Activated CD8-positive, alpha-beta memory T cell treated with anti-CD3 and anti-CD28 coated beads for 36 hours (primary cell): Measurements from ENCODE around the gene GABRQ. TPM values are rescaled to one million over a fixed set of nuclear protein-coding genes. Genes with fewer than 3 reads are reported as not detected.
"Not testable (repeated sequence)": the region's sequence is repeated elsewhere in the genome, so short reads cannot be mapped to it uniquely, and the experiment has no call there.

Experiments used
- CTCF ChIA-PET: fragments of 350-600 bp; sonication (Branson Sonifier 250); formaldehyde crosslinking; loops from one replicate; lab custom pipeline; 2021; ENCODE audit warnings: antibody characterized with exemption; lab: Charles Lee
- POLR2A ChIA-PET: fragments of 350-600 bp; sonication (Branson Sonifier 250); formaldehyde crosslinking; loops from one replicate; lab custom pipeline; 2021; ENCODE audit warnings: antibody characterized with exemption; lab: Charles Lee
- total RNA-seq, 2 experiments: library from RNA; stranded (reverse); gene quantifications; one replicate each; pipeline ENCODE4 v1.2.3, GENCODE V29; 2021

The GABRQ gene
- total RNA-seq, 2 experiments from 2014 or later: not detected

DNA sequence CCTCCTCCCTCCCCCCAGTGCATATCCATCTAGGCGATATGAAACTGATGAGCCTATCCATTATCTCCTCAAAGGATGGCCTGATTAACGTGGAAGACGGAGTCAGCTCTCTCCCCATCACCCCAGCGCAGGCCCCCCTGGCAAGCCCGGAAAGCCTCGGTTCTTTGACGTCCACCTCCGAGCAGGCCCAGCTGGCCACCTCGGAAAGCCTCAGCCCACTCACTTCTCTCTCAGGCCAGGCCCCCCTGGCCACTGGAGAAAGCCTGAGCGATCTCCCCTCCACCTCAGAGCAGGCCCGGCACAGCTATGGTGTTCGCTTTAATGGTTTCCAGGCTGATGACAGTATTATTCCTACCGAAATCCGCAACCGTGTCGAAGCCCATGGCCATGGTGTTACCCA, 14.8 kb downstream of the GABRQ start:
- POLR2A ChIA-PET: no interaction called here
- CTCF ChIA-PET: no interaction called here

DNA sequence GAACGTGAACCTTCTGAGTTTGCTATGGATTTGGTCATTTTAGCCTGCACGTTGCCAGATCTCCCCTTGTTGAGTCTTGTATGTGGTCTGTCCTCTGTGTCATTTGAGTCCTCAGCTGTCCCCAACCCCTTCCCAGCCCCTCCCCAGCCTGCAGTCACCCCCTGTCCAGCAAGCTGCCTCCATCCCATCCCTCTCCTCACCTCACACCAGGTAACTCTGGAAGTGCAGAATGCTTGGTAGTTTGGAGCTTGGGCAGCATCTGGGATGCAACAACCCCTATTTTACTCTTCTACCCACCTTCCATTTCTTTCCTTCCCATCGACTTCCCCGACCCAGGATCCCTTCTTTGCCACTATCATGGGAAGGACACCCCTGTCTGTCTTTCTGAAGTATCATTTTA, 18.4 kb downstream of the GABRQ start:
- CTCF ChIA-PET: no interaction called here
- POLR2A ChIA-PET: no interaction called here

DNA sequence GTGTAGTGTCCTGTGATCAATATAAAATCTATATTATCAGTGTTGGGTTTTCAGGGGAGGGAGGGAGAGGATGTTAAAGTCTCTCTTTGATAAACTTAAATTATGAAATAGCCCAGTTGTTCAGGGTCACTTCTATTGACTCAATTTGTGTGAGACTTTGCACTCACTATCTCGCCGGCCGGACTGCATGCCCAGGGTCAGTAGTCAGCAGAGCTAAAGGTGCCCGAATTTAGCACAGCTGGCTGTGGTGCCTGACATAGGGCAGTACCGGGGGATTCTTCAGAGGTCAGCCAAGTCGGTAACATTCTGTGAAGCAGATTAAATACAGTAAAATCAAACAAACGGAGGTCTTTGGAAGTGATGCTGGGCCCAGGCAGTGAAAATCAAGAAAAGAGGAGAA, 19.2 kb downstream of the GABRQ start:
- CTCF ChIA-PET: interaction anchor here (1.4 kb wide), 1 partner anchor 55 kb away, joined by 3 read pairs; no protein-coding TSS in a partner anchor
- POLR2A ChIA-PET: no interaction called here

DNA sequence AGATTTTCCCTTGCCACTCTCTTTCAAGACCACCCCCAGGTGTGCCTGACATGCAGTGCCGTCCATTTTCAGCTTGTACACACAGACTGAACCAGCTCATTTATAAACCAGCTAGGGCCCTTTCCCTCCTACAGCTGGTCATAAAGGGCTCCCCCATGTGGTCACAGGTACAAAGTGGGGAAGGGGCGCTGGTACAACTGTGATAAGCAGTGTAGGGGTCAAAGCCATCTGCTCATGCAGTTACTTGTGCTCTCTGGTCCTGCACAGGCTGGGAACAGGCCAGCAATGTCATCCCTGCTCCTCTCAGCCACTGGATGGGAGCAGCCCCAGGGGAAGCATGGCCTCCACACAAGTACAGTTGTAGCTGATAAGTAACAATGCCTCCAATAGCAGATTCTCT, 20.6 kb downstream of the GABRQ start:
- ChIA-PET POLR2A (no interaction called here), CTCF (interaction anchor here (1.4 kb wide), 1 partner anchor 56 kb away, joined by 3 read pairs; no protein-coding TSS in a partner anchor)

DNA sequence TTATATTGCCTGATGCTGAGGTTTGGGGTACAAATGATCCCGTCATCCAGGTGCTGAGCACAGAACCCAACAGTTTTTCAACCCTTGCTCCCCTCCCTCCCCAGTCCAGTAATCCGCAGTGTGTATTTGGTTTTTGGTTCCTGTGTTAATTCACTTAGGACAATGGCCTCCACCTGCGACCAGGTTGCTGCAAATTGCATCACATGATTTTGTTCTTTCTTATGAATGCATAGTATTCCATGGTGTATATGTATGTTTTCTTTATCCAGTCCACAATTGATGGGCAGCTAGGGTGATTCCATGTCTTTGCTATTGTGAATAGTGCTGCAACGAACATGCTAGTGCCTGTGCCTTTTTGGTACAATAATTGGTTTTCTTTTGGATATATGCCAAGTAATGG, 25.4 kb downstream of the GABRQ start:
- CTCF ChIA-PET: no interaction called here
- POLR2A ChIA-PET: no interaction called here

DNA sequence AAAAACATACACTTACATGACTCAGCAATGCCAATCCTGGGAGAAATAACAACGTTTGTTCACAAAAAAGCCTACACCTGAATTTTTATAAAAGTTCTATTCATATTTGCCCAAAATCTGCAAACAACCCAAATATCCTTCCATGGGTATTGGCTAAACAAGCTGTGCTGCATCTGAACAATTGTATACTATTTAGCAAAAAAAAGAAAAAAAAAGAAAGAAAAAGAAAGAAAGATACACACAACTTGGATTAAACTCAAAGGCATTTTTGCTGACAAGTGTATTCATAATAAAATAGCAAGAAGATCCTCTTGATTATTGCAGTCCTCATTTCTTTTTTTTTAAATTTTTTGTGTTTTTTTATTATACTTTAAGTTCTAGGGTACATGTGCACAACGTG, 36.4 kb downstream of the GABRQ start:
- ChIA-PET CTCF (no interaction called here), POLR2A (no interaction called here)

DNA sequence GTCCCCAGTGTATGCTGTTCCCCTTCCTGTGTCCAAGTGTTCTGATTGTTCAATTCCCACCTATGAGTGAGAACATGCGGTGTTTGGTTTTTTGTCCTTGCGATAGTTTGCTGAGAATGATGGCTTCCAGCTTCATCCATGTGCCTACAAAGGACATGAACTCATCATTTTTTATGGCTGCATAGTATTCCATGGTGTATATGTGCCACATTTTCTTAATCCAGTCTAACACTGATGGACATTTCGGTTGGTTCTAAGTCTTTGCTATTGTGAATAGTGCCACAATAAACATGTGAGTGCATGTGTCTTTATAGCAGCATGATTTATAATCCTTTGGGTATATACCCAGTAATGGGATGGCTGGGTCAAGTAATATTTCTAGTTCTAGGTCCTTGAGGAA, 37.0 kb downstream of the GABRQ start:
- POLR2A ChIA-PET, CTCF ChIA-PET: not testable (repeated sequence)

DNA sequence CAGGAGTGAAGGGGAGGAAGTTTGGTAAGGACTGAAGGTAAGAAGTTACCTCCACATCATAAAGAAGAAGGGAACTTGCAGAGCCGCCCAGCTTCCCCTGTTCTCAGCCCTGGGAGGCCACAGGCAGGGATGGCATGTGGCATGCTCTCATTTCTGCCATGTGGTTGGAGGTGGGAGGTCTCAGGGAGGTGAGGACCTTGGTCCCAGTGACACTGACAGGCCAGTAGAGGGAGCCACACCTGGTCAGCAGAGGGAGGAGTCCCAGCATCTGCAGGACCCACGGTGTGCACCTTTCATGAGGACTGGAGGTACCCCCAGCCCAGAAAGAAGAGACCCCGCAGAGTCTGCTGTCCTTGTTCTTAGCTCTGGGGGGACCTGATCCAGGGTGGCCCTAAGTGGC, 43.3 kb downstream of the GABRQ start:
- POLR2A ChIA-PET, CTCF ChIA-PET: not testable (repeated sequence)

DNA sequence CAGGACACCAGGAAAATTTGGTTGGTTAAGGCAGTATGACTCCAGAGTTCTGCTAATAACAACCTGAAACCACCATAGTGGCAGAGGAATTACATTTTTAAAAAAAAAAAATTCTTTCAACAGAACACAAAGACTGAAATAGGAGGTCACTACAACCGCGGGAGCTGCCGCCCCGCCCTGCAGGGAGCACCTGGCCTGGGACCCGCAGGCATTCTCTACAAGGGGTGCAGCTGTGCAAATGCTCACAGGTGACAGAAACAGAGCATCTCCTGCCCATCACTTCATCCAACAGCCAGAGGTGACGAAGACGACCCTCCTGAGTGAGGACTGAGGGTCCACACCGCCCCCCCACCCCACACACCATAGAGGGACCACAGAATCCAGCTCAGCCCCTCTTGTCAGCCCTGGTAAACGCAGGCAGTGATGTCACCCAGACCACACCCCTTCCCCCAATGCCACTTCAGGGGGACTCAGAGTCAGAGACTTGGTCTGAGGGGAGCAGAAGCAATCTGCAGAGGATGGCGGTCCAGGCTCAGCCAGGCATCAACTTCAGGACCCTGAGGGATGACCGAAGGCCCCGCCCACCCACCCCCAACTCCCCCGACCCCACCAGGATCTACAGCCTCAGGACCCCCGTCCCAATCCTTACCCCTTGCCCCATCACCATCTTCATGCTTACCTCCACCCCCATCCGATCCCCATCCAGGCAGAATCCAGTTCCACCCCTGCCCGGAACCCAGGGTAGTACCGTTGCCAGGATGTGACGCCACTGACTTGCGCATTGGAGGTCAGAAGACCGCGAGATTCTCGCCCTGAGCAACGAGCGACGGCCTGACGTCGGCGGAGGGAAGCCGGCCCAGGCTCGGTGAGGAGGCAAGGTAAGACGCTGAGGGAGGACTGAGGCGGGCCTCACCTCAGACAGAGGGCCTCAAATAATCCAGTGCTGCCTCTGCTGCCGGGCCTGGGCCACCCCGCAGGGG, 60.5 kb downstream of the GABRQ start, which contains the start of gene MAGEA3:
TSS of gene MAGEA3 (plus strand) at position 843 of the 980 bp plus-strand sequence. CDS start 2,039 bp downstream, outside the sequence.
- POLR2A ChIA-PET, CTCF ChIA-PET: not testable (repeated sequence)

DNA sequence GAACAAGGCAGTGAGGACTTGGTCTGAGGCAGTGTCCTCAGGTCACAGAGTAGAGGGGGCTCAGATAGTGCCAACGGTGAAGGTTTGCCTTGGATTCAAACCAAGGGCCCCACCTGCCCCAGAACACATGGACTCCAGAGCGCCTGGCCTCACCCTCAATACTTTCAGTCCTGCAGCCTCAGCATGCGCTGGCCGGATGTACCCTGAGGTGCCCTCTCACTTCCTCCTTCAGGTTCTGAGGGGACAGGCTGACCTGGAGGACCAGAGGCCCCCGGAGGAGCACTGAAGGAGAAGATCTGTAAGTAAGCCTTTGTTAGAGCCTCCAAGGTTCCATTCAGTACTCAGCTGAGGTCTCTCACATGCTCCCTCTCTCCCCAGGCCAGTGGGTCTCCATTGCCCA, 62.7 kb downstream of the GABRQ start:
- CTCF ChIA-PET, POLR2A ChIA-PET: not testable (repeated sequence)

DNA sequence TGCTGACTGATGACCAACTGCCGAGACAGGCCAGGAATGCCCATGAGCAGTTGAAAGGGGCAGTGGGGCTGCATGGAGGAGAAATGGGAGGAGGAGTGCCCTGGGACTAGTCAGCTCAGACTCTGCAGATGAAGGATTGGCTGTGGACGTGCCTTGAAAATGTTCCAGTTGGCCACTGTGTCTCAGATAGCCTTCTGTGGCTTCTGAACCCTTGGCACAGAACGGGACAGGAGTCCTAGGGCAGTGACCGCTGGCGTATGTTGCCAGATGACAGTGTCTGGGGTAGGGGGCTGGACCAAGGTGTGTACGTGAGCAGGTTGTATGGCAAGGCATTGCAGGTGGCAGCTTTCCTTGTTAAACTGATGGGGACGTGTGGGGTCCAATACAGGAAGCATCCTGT, 68.8 kb downstream of the GABRQ start:
- POLR2A ChIA-PET, CTCF ChIA-PET: not testable (repeated sequence)

Other genes starting within 250 kb of the GABRQ start
- not detected for gene GABRA3, start 186.6 kb upstream of the GABRQ start, total RNA-seq
- not detected for gene MAGEA3, start 60.9 kb downstream of the GABRQ start, total RNA-seq
- gene CSAG2, start 71.4 kb downstream of the GABRQ start, total RNA-seq: not detected
- gene MAGEA2B, start 76.7 kb downstream of the GABRQ start, total RNA-seq: not detected
- not detected for gene CSAG1, start 95.8 kb downstream of the GABRQ start, total RNA-seq
- not detected for gene MAGEA12, start 95.9 kb downstream of the GABRQ start, total RNA-seq
- not detected for gene MAGEA2, start 115.9 kb downstream of the GABRQ start, total RNA-seq
- gene CSAG3, start 121.3 kb downstream of the GABRQ start, total RNA-seq: not detected
- gene MAGEA6, start 131.8 kb downstream of the GABRQ start, total RNA-seq: not detected
- 10 to 100 TPM; 12.3 to 12.9 TPM for gene CETN2, start 192.9 kb downstream of the GABRQ start, total RNA-seq
- gene NSDHL, start 193.2 kb downstream of the GABRQ start, total RNA-seq: 10 to 100 TPM; 22.9 to 23.6 TPM